Colon (tissue), 2 donors: Measurements from ENCODE around the gene DKK3.

Experiments
- FAIRE-seq: peaks from 2 replicates; lab custom pipeline; 2012; peaks lifted over from hg19 to GRCh38; lab: Jason Lieb, UNC
- donor health status: control.
- donor health status: control.

Gene DKK3

GRCh38 chr11:12003815-12004214 lies 4.6 kb downstream of the DKK3 start:
- FAIRE-seq: no peak

- FAIRE-seq: no peak
These were observed 5.1 kb downstream of the DKK3 start for GRCh38 chr11:12003336-12003735.

DNA sequence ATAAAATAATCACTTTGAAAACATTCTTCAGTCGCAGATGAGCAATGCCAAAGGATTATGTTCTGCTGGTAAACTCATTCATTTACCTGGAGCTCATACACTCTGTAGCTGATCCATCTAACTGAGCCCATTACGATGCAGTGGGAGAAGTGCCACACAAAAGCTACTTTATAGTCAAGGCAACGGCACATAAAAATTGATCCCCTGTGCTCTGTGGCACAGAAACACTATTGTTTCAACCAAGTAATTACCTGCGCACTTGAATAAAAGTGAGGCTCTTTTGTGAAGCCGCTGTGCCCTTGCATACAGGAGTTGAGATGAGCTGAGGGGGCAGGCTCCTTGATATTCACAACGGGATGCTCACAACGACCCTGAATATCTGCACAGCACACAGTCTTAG lies 7.2 kb downstream of the DKK3 start:
- FAIRE-seq: no peak

GRCh38 chr11:11998091-11998781 lies 10.2 kb downstream of the DKK3 start:
- FAIRE-seq: no peak

GRCh38 chr11:11997049-11997322 lies 11.4 kb downstream of the DKK3 start:
- FAIRE-seq: no peak

- no peak for FAIRE-seq
These were observed 11.9 kb downstream of the DKK3 start for GRCh38 chr11:11996321-11997048.

DNA sequence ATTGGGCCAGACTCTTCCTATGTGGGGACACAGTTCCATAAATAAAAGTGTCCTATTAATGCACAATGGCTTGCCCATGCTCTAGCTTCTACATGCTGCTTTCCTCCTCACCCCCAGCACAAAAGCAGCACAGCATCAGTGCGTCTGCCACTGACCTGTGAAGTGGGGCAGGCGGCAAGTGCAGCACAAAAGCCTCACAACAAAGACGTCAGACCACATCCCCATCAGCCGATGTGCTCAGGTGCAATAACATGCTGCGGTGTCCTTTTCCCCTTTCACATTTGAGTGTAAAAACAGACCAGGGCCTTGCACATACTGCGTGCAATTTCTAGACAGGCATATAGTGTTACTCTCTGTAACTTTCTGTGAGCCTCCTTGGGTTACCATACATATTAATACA lies 12.8 kb downstream of the DKK3 start:
- FAIRE-seq: no peak

GRCh38 chr11:11993839-11994238 lies 14.6 kb downstream of the DKK3 start:
- no peak for FAIRE-seq

GRCh38 chr11:11992257-11993212 lies 15.9 kb downstream of the DKK3 start:
- no peak for FAIRE-seq

DNA sequence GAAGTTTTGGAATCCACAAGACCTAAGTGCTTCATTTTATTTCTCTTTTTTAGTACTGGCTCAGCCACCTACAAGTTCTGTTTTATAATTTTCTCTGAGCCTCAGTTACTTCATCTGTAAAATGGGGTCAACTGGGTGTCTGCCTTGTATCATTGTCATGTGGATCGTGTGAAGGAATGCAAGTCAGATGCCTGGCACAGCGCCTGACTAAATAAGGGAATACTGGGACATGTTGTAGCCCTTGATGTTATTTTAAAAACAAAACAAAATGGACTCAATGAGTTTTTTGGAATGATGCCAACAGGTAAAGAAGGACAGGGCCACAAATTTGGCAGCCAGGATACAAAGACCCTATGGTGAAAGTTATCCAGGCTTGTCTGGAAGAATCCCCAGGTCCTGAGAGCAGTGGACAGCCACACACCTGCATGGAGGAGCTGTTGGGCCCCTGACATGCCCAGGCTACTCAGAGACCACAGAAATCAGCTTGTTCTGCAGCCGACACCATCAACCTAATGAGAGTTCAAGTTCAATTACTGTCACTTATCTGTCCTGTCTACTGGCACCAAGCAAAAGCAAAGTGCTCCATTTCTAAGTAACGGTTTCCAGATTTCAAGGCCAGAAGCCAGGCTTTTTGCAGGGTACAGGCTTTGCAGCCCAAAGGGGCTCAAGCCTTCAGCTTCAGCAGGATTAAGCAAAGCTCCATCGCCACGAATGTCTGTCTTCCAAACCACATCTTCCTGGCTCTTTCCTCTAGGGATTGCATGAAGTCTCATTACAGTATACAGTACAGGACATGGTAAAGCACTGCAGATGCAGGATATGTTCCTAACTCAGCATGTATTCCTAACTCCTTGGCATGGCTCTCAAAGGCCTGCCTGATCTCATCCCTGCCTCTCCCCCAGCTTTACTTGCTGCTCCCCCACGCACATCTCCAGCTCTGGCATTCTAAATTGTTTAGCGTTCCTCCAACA lies 18.4 kb downstream of the DKK3 start:
- no peak for FAIRE-seq

DNA sequence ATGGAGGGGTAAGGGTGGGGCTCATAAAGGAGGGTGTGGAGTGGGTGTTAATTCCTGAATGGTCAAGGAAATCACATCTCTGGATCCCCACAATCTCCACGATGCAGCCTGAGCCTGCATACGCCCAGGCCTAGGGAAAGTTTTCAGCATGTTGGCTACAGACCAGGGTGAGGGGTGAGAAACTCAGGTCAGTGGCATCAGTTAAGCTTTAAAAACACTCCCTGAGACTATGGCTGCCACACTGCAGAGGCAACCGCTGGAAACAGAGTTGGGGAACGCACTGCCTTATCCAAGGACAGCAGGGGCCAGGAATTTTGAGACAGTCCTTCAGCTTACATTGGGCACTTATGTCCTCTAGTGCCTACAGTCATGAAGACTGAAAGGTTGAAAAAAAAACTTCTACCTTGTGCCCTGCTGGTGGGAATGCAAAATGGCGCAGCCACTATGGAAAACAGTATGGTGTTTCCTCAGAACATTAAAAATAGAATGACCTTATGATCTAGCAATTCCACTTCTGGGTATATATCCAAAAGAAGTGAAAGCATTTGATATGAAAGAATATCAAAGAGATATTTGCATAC lies 19.7 kb downstream of the DKK3 start:
- no peak for FAIRE-seq

- no peak for FAIRE-seq
These were observed 20.3 kb downstream of the DKK3 start for GRCh38 chr11:11988099-11988651.

- no peak for FAIRE-seq
These were observed 20.9 kb downstream of the DKK3 start for GRCh38 chr11:11987503-11988022.

DNA sequence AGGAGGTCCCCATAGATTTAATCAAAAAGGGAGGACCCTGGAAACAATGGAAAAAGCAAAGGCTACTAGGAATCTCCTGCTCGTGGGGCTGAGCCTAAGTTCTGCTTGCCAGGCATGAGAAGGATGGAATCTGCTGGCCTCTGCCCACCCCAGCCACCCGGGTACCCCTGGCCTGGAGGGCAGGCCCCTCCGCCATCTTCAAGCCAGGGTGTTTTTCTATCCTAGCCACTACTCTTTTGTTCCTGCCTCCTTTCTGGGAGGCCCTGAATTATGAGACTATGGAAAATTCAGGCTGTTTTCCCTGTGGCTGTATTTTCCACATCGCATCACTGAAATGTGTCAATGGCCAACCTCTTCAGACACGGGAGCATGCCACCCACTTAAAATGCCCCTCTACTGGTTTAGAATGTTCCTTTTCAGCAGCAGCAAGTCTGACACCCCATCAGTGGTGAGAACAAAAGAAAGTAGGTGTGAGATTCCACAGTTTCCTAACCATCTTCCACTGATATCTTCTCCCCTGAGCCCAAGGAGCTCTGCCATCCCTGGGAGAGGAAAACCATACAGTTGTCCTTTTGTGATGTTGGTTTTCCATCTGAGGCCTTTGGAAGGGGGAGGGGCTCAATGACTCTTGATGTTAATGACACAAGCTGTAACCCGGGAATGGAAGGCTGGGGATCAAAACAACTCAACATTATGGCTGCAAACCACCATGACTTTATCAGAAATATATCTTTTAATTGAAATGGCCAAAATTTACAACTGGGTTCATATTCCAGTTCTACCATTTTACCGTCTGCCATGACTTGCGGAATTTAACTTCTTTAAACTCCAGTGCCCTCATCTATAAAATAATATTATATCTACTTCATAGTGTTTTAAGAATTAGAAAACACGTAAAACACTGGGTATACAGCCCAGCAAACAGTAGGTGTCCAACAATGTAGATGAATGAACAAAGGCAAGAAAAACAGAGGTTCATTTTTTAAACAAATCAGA lies 22.2 kb downstream of the DKK3 start:
- FAIRE-seq: no peak

DNA sequence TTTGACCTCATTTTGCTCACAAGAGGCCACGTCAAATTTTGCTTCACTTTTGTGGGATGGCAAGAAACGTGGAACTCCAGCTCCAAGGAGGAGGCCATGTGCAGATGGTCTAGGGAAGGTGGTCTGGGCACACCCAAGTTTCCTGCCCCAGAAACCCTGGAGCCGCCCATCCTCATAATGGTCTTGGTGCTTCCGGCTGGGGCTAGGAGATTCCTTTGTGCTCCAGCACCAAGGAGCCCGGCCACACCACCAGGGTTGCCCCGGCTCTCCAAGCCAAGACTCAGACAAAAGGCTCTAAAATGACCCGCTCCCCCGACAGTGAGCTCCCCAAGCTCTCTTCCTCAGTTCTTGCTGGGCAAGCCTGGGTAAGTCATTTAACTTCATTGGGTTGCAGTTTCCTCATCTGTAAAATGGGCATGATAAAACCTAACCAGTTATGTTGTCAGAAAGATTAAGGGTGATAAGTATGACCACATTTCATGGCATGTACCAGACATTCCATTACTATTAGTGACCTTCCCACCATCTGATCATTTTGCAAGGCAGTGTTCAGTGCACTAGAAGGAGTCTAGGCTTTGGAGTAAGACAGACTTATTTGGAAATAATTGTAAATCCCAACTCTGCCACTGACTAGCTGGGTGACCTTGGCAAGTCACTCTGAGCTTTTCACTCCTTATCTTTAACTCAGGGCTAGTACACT lies 23.3 kb downstream of the DKK3 start:
- FAIRE-seq: no peak

DNA sequence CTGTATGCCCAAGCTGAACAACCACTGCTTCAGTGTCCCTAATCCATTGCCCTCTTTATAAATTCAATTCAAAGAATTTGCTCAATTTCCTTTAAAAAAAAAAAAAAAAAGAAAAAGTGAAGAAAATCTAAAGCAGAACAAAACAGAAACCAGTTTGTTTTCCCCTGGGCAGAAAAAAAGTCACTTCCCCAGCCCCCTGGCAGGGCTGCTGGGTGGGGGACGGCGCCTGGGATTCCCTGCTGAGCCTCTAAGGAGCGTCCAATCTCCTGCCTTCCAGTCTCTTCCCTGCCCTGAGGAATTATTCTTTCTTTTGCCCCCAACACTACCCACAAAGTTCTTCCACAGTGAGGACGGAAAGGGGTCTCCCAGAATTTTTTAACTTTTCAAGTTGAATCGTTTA lies 23.9 kb downstream of the DKK3 start:
- no peak for FAIRE-seq

GRCh38 chr11:11983427-11983826 lies 25.0 kb downstream of the DKK3 start:
- FAIRE-seq: no peak

DNA sequence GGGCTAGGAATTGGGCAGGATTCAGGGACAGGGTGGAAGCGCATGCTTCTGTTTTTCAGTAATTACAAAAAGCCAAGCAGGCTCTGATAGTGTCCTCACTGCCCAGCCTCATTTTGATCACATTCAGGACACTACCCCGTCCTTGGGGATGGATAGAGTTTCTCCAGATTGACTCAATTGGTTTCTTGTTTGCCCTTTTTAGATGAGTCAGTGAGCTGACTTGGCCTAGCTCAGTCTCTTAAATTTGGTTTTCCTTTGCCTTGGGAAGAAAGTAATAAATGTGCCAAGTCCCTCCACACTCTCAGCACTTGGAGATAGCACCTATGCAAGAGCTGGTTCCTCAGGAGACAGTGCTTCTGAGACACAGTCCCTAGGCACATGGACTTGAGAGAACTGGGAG lies 25.5 kb downstream of the DKK3 start:
- FAIRE-seq: no peak

DNA sequence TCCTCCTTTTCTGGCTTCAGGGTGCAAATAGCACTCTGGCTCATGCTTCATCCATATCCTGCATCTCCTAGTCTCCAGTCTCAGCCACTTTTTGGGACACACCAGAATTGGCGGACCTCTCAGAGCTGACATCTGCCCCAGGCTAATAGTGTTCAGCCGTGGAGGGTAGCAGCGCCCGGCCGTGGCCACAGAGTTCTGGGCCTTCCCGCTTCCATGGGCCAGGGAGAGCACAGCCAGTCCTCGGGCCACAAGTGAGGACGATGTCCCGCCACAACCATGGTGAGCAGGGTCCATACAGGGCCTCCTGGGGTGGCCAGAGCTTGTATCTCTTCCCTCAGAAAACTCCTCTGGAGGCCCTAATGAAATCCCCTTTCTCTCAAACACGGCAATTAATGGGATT lies 26.0 kb downstream of the DKK3 start:
- FAIRE-seq: no peak
